Measurements from ENCODE around the gene F2.

Gene F2

DNA sequence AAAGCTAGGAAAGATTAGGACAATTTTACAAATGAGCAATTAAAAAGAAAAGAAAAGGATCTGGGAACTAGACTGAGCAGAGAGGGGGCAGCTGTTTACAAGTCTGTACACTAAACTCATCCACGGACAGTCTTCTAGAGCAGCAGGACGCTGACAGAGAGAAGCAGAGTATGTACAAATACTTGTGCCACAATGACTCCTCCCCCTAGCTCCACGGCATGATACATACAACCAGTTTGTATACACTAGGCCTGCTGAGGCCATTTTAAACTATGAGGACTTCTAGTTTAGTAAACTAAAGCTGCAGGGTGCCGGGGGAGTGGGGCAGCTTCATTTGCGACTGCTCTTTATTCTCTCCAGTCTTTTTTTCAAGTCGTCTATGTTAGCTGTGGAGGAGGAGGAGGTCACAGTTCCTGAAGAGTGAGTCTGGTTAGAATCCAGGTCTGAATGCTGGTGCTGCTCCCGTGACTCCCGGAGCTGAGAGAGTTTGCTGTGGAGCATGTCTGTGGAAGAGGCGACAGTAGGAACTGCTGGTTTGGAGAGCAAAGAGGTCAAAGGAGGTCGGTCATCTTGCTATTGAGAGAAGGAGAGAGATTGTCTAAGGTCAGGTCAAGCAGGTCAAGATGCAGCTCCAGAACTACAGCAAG, 24.8 kb downstream of the F2 start:
- no peak overlapping the region for H3K27ac ChIP-seq (replicated peaks)
- H3K27me3 ChIP-seq (ENCODE audit: insufficient read depth, poor library complexity, severe bottlenecking): no peaks in the 10 kb centered on the region
- H3K4me3 ChIP-seq (replicated peaks; ENCODE audit: insufficient read depth, low read length): no peak overlapping the region
- TF ChIP-seq, protein P1, sequence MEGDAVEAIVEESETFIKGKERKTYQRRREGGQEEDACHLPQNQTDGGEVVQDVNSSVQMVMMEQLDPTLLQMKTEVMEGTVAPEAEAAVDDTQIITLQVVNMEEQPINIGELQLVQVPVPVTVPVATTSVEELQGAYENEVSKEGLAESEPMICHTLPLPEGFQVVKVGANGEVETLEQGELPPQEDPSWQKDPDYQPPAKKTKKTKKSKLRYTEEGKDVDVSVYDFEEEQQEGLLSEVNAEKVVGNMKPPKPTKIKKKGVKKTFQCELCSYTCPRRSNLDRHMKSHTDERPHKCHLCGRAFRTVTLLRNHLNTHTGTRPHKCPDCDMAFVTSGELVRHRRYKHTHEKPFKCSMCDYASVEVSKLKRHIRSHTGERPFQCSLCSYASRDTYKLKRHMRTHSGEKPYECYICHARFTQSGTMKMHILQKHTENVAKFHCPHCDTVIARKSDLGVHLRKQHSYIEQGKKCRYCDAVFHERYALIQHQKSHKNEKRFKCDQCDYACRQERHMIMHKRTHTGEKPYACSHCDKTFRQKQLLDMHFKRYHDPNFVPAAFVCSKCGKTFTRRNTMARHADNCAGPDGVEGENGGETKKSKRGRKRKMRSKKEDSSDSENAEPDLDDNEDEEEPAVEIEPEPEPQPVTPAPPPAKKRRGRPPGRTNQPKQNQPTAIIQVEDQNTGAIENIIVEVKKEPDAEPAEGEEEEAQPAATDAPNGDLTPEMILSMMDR (IDR thresholded peaks at IDR 0.05; ENCODE audit: insufficient read depth, low read length): no peak
- TF ChIP-seq POLR2AphosphoS5 (IDR thresholded peaks at IDR 0.05; ENCODE audit: low read depth): no peak
- TF ChIP-seq GABPA (IDR thresholded peaks at IDR 0.05; ENCODE audit: low read depth): no peak
- TF ChIP-seq SPI1 (IDR thresholded peaks at IDR 0.05; ENCODE audit: borderline replicate concordance, low read depth): no peak
- TF ChIP-seq, protein P2, sequence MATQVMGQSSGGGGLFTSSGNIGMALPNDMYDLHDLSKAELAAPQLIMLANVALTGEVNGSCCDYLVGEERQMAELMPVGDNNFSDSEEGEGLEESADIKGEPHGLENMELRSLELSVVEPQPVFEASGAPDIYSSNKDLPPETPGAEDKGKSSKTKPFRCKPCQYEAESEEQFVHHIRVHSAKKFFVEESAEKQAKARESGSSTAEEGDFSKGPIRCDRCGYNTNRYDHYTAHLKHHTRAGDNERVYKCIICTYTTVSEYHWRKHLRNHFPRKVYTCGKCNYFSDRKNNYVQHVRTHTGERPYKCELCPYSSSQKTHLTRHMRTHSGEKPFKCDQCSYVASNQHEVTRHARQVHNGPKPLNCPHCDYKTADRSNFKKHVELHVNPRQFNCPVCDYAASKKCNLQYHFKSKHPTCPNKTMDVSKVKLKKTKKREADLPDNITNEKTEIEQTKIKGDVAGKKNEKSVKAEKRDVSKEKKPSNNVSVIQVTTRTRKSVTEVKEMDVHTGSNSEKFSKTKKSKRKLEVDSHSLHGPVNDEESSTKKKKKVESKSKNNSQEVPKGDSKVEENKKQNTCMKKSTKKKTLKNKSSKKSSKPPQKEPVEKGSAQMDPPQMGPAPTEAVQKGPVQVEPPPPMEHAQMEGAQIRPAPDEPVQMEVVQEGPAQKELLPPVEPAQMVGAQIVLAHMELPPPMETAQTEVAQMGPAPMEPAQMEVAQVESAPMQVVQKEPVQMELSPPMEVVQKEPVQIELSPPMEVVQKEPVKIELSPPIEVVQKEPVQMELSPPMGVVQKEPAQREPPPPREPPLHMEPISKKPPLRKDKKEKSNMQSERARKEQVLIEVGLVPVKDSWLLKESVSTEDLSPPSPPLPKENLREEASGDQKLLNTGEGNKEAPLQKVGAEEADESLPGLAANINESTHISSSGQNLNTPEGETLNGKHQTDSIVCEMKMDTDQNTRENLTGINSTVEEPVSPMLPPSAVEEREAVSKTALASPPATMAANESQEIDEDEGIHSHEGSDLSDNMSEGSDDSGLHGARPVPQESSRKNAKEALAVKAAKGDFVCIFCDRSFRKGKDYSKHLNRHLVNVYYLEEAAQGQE (IDR thresholded peaks at IDR 0.05; ENCODE audit: insufficient replicate concordance, low read depth): no peak
- DNase-seq (ENCODE audit: low read depth in 1 of 2, low spot score in 1 of 2): no peak

- DNase-seq (ENCODE audit: low read depth in 1 of 2, low spot score in 1 of 2): no peak
- Histone ChIP-seq H3K4me3 (replicated peaks; ENCODE audit: insufficient read depth, low read length) (no peak overlapping the region), H3K27ac (replicated peaks) (no peak overlapping the region), H3K27me3 (ENCODE audit: insufficient read depth, poor library complexity, severe bottlenecking) (no peaks in the 10 kb centered on the region)
- TF ChIP-seq, protein P2 (IDR thresholded peaks at IDR 0.05; ENCODE audit: insufficient replicate concordance, low read depth): no peak
- no peak for TF ChIP-seq POLR2AphosphoS5 (IDR thresholded peaks at IDR 0.05; ENCODE audit: low read depth)
- TF ChIP-seq, protein P1 (IDR thresholded peaks at IDR 0.05; ENCODE audit: insufficient read depth, low read length): no peak
- no peak for TF ChIP-seq SPI1 (IDR thresholded peaks at IDR 0.05; ENCODE audit: borderline replicate concordance, low read depth)
- TF ChIP-seq GABPA (IDR thresholded peaks at IDR 0.05; ENCODE audit: low read depth): no peak
These were observed 26.3 kb downstream of the F2 start for GRCh38 chr11:46745328-46745727.

DNA sequence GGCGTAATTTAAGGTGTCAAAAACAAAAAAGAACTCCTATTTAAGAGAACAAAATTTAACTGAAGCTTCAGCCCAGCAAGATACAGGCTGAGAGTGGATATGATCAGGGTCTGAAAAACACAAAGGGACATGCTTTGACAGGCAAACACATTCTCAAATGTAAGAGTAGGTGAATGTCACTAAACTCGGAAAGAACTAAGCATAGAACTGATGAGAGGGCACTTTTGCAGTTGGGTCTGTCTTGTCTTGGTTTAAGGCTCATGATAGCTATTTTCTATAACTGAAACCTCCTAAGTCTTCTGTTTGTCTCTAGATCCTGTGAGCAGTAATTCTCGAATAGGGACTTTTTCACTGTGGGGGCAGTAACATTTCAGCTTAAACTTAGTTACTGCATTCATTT, 27.0 kb downstream of the F2 start:
- TF ChIP-seq, protein P1 (IDR thresholded peaks at IDR 0.05; ENCODE audit: insufficient read depth, low read length): no peak
- TF ChIP-seq SPI1 (IDR thresholded peaks at IDR 0.05; ENCODE audit: borderline replicate concordance, low read depth): no peak
- TF ChIP-seq GABPA (IDR thresholded peaks at IDR 0.05; ENCODE audit: low read depth): no peak
- TF ChIP-seq POLR2AphosphoS5 (IDR thresholded peaks at IDR 0.05; ENCODE audit: low read depth): no peak
- TF ChIP-seq, protein P2 (IDR thresholded peaks at IDR 0.05; ENCODE audit: insufficient replicate concordance, low read depth): no peak
- Histone ChIP-seq H3K27ac (replicated peaks) (no peak overlapping the region), H3K4me3 (replicated peaks; ENCODE audit: insufficient read depth, low read length) (no peak overlapping the region), H3K27me3 (ENCODE audit: insufficient read depth, poor library complexity, severe bottlenecking) (no peaks in the 10 kb centered on the region)
- no peak for DNase-seq (ENCODE audit: low read depth in 1 of 2, low spot score in 1 of 2)
